Stomach (tissue), 4 donors: ENCODE data around the gene WBP2.

Experiments used
- CTCF ChIP-seq, 7 experiments: fragments of 450-650 bp in 4 of 7; fragments of 200-600 bp in 3 of 7; sonication (generic) in 3 of 7; IDR thresholded peaks; one replicate each; pipeline ENCODE4 v1.5.1; 2016 to 2019; ENCODE audit warnings: antibody characterized with exemption in 7 of 7, control low read depth in 2 of 7, mild to moderate bottlenecking in 1 of 7
- POLR2A ChIP-seq, 4 donors: fragments of 450-650 bp; IDR thresholded peaks; one replicate each; pipeline ENCODE4 v1.6.1; 2016; ENCODE audit warnings: antibody characterized with exemption in 4 of 4, control low read depth in 2 of 4, mild to moderate bottlenecking in 1 of 4, moderate library complexity in 1 of 4
- POLR2AphosphoS5 ChIP-seq, 3 donors: sonication (generic); formaldehyde crosslinking; IDR thresholded peaks; one replicate each; pipeline ENCODE4 v1.6.1; 2016; ENCODE audit warnings: antibody characterized with exemption in 3 of 3

- TF ChIP-seq POLR2AphosphoS5 (IDR thresholded peaks at IDR 0.05) = no peak
- no peak for TF ChIP-seq POLR2A (IDR thresholded peaks at IDR 0.05)
- no peak for TF ChIP-seq CTCF (IDR thresholded peaks at IDR 0.05)
Observed at GRCh38 chr17:75814900-75815373, 40.2 kb downstream of the WBP2 start.
